HCT116 (cell line): ENCODE measurements around the gene FTSJ3. TPM values are rescaled to one million over a fixed set of nuclear protein-coding genes. Genes with fewer than 3 reads are reported as not detected.

Experiments
- ATAC-seq: fragments of 200-7000 bp; cut with Tn5 transposase; 2 replicates; pipeline ENCODE4 v1.9.1; 2020; ENCODE audit warnings: mild to moderate bottlenecking, moderate library complexity
- BruUV-seq: library from RNA; stranded (reverse); fragments of 400-500 nt; replicated peaks from 2 replicates; lab custom pipeline; 2021; lab: Mats Ljungman, UMichigan
- CTCF ChIA-PET: fragments of 300-600 bp; sonication (Branson Sonifier 250); formaldehyde crosslinking; loops from one replicate; lab custom pipeline; 2021; ENCODE audit warnings: antibody characterized with exemption; lab: Charles Lee
- POLR2A ChIA-PET: fragments of 300-600, 350-600 bp; sonication (Branson Sonifier 250); formaldehyde crosslinking; loops from one replicate; lab custom pipeline; 2021; ENCODE audit warnings: antibody characterized with exemption; lab: Charles Lee
- RAD21 ChIA-PET, 2 experiments: fragments of 300-600 bp; sonication (Branson Sonifier 250); formaldehyde crosslinking; loops; one replicate each; lab custom pipeline; 2023; ENCODE audit warnings: low total read pairs in 2 of 2; ENCODE audit not compliant: uncharacterized antibody in 2 of 2, unreplicated experiment in 2 of 2, low non-redundant PET in 1 of 2; lab: Charles Lee
- DNase-seq: peaks from one replicate; pipeline ENCODE4 v3.0.0-alpha.2; 2010; ENCODE audit warnings: low read depth, low spot score
- H2AFZ ChIP-seq: fragments of 200-600 bp; shearing (Covaris generic), sonication (generic); 2 replicates; pipeline ENCODE4 v1.6.1; 2017; ENCODE audit warnings: low read depth, mixed run types, mixed read lengths, antibody characterized with exemption, low read length; ENCODE audit not compliant: poor library complexity, severe bottlenecking
- H3K27ac ChIP-seq: 2 replicates; pipeline ENCODE4 v1.5.1; 2012; ENCODE audit warnings: low read depth, low read length
- H3K27me3 ChIP-seq: fragments of 200-600 bp; sonication (generic); 2 replicates; pipeline ENCODE4 v1.6.1; 2016; ENCODE audit warnings: mixed run types, low read length, mixed read lengths; ENCODE audit not compliant: insufficient read depth
- H3K36me3 ChIP-seq, 2 experiments: fragments of 200-500 bp in 1 of 2; fragments of 200-600 bp in 1 of 2; sonication (Bioruptor generic) in 1 of 2; sonication (generic) in 1 of 2; 2 replicates each; pipeline versions ENCODE4 v1.5.1 to v1.6.1; 2014 to 2016; ENCODE audit warnings: low read length in 2 of 2, inconsistent platforms in 1 of 2, mixed read lengths in 1 of 2, mixed run types in 1 of 2; ENCODE audit not compliant: insufficient read depth in 2 of 2, control insufficient read depth in 1 of 2
- H3K4me1 ChIP-seq, 2 experiments: fragments of 200-600 bp in 1 of 2; sonication (generic) in 1 of 2; 2 replicates each; pipeline versions ENCODE4 v1.5.1 to v1.6.1; 2012 to 2017; ENCODE audit warnings: low read length in 2 of 2, inconsistent platforms in 1 of 2, mild to moderate bottlenecking in 1 of 2, mixed read lengths in 1 of 2, mixed run types in 1 of 2, moderate library complexity in 1 of 2; ENCODE audit not compliant: insufficient read depth in 2 of 2, control insufficient read depth in 1 of 2
- H3K4me2 ChIP-seq: fragments of 200-600 bp; sonication (generic); 2 replicates; pipeline ENCODE4 v1.6.1; 2017; ENCODE audit warnings: mixed run types, low read length, mixed read lengths
- H3K4me3 ChIP-seq, 2 experiments: fragments of 200-600 bp in 1 of 2; sonication (generic) in 1 of 2; replicated peaks in 1 of 2; 2 replicates each; pipeline ENCODE4 v1.5.1; 2011 to 2016; ENCODE audit warnings: low read length in 2 of 2, control low read depth in 1 of 2, low read depth in 1 of 2, mild to moderate bottlenecking in 1 of 2, mixed read lengths in 1 of 2, mixed run types in 1 of 2
- H3K79me2 ChIP-seq: fragments of 200-600 bp; sonication (generic); 2 replicates; pipeline ENCODE4 v1.6.1; 2017; ENCODE audit warnings: mild to moderate bottlenecking, mixed run types, low read length, moderate library complexity, mixed read lengths; ENCODE audit not compliant: insufficient read depth
- H3K9ac ChIP-seq: fragments of 200-600 bp; sonication (generic); 2 replicates; pipeline ENCODE4 v1.6.1; 2016; ENCODE audit warnings: low read length, mixed read lengths
- H3K9me2 ChIP-seq: fragments of 200-600 bp; sonication (generic), shearing (Covaris generic); 2 replicates; pipeline ENCODE4 v1.6.1; 2017; ENCODE audit warnings: mixed run types, mild to moderate bottlenecking, moderate library complexity; ENCODE audit not compliant: insufficient read depth
- H3K9me3 ChIP-seq, 2 experiments: fragments of 200-500 bp in 1 of 2; fragments of 200-600 bp in 1 of 2; sonication (Bioruptor generic) in 1 of 2; sonication (generic) in 1 of 2; 2 replicates each; pipeline ENCODE4 v1.6.1; 2014 to 2017; ENCODE audit warnings: low read length in 2 of 2, mixed read lengths in 2 of 2, inconsistent platforms in 1 of 2, low read depth in 1 of 2, mild to moderate bottlenecking in 1 of 2, mixed run types in 1 of 2, moderate library complexity in 1 of 2; ENCODE audit not compliant: control insufficient read depth in 1 of 2, insufficient read depth in 1 of 2
- H4K20me1 ChIP-seq: fragments of 200-600 bp; sonication (generic), shearing (Covaris generic); 2 replicates; pipeline ENCODE4 v1.6.1; 2017; ENCODE audit warnings: mixed run types, mild to moderate bottlenecking, moderate library complexity; ENCODE audit not compliant: insufficient read depth
- ATF3 ChIP-seq: IDR thresholded peaks from 2 replicates; pipeline ENCODE4 v1.6.1; 2012
- CBX3 ChIP-seq: IDR thresholded peaks from 2 replicates; pipeline ENCODE4 v1.6.1; 2012; ENCODE audit warnings: low read depth
- EGR1 ChIP-seq: IDR thresholded peaks from 2 replicates; pipeline ENCODE4 v1.6.1; 2012; ENCODE audit warnings: low read depth
- ELF1 ChIP-seq: IDR thresholded peaks from 2 replicates; pipeline ENCODE4 v1.6.1; 2012; ENCODE audit warnings: low read depth, borderline replicate concordance
- EZH2 ChIP-seq: fragments of 200-600 bp; sonication (generic); IDR thresholded peaks from 2 replicates; pipeline ENCODE4 v1.6.1; 2017; ENCODE audit warnings: antibody characterized with exemption, mixed run types
- EZH2phosphoT487 ChIP-seq: fragments of 200-600 bp; IDR thresholded peaks from 2 replicates; pipeline ENCODE4 v1.6.1; 2018; ENCODE audit warnings: antibody characterized with exemption, borderline replicate concordance
- JUND ChIP-seq: IDR thresholded peaks from 2 replicates; pipeline ENCODE4 v1.6.1; 2012
- MAX ChIP-seq: IDR thresholded peaks from 2 replicates; pipeline ENCODE4 v1.6.1; 2012
- POLR2A ChIP-seq: IDR thresholded peaks from 2 replicates; pipeline ENCODE4 v1.7.0; 2011; ENCODE audit warnings: borderline replicate concordance; ENCODE audit not compliant: insufficient read depth, insufficient read length; ENCODE audit errors: extremely low read depth
- POLR2AphosphoS5 ChIP-seq: IDR thresholded peaks from 2 replicates; pipeline ENCODE4 v1.6.1; 2011; ENCODE audit warnings: mild to moderate bottlenecking, low read depth, low read length, moderate library complexity
- RAD21 ChIP-seq: IDR thresholded peaks from 2 replicates; pipeline ENCODE4 v1.6.1; 2012; ENCODE audit warnings: low read depth, mild to moderate bottlenecking
- SIN3A ChIP-seq: IDR thresholded peaks from 2 replicates; pipeline ENCODE4 v1.6.1; 2012; ENCODE audit warnings: low read depth
- SRF ChIP-seq: IDR thresholded peaks from 2 replicates; pipeline ENCODE4 v1.6.1; 2012; ENCODE audit warnings: low read depth
- TCF7L2 ChIP-seq: IDR thresholded peaks from 2 replicates; pipeline ENCODE4 v1.7.0; 2011; ENCODE audit warnings: borderline replicate concordance, inconsistent platforms; ENCODE audit not compliant: insufficient read depth, insufficient read length; ENCODE audit errors: extremely low read depth
- YY1 ChIP-seq: IDR thresholded peaks from 2 replicates; pipeline ENCODE4 v1.6.1; 2011; ENCODE audit warnings: low read length, low read depth, moderate library complexity, mild to moderate bottlenecking; ENCODE audit not compliant: insufficient replicate concordance; ENCODE audit errors: extremely low read depth
- ZNF274 ChIP-seq: fragments of 200-500 bp; sonication (Bioruptor generic); IDR thresholded peaks from 2 replicates; pipeline ENCODE4 v1.6.1; 2014; ENCODE audit warnings: mild to moderate bottlenecking, low read depth, low read length, inconsistent platforms
- intact Hi-C: fragments of 100-400 bp; cut with micrococcal nuclease; formaldehyde crosslinking; loops from 2 replicates; pipeline ENCODE4 v1.10.0; 2022
- total RNA-seq: library from RNA; stranded (reverse); gene quantifications from one replicate; pipeline ENCODE4 v1.2.1, GENCODE V29; 2021; ENCODE audit not compliant: unreplicated experiment

The FTSJ3 gene
- total RNA-seq, 1 experiment from 2014 or later: 70.9 TPM

GRCh38 chr17:63854709-63855108 is 27.2 kb upstream of the FTSJ3 start:
- H3K79me2 ChIP-seq: no peaks in the 10 kb centered on the region
- H3K9me2 ChIP-seq: no peaks in the 10 kb centered on the region
- intact Hi-C loops: no loop called here
- ATAC-seq (no peak), DNase-seq (no peak)
- H3K27me3 ChIP-seq: no peaks in the 10 kb centered on the region
- no peak for TF ChIP-seq SRF
- TF ChIP-seq EGR1: no peak
- TF ChIP-seq ELF1: no peak
- TF ChIP-seq TCF7L2: no peak
- no peak for TF ChIP-seq YY1
- no peak for TF ChIP-seq MAX
- ChIA-PET CTCF (interaction anchor here (0.9 to 1.3 kb wide), 3 partner anchors 10 to 12 kb away, joined by 3 to 5 read pairs (median 4); no protein-coding TSS in a partner anchor), POLR2A (no interaction called here), RAD21 (no interaction called here)
- H3K4me2 ChIP-seq: no peak overlapping the region
- H2AFZ ChIP-seq: no peak overlapping the region
- no peaks in the 10 kb centered on the region for H3K9me3 ChIP-seq
- H3K27ac ChIP-seq: no peak overlapping the region
- no peak overlapping the region for H3K9ac ChIP-seq
- no TSS peak for BruUV-seq
- no peaks in the 10 kb centered on the region for H3K36me3 ChIP-seq
- peaks cover under 1 to 6% of the 10 kb centered on the region in 2 experiments; a peak in 3 of 4 replicates for H3K4me1 ChIP-seq
- H4K20me1 ChIP-seq: no peaks in the 10 kb centered on the region
- H3K4me3 ChIP-seq: no peak overlapping the region

GRCh38 chr17:63853260-63853659 is 25.8 kb upstream of the FTSJ3 start:
- no peak overlapping the region for H2AFZ ChIP-seq
- no TSS peak for BruUV-seq
- no peak overlapping the region for H3K4me2 ChIP-seq
- no peaks in the 10 kb centered on the region for H3K36me3 ChIP-seq
- H3K9me3 ChIP-seq: peaks cover 0 to under 1% of the 10 kb centered on the region in 2 experiments; a peak in 1 of 4 replicates
- ATAC-seq: no peak
- TF ChIP-seq POLR2A (no peak), RAD21 (no peak), EZH2phosphoT487 (no peak), MAX (no peak), JUND (no peak), TCF7L2 (no peak), SIN3A (no peak), CBX3 (no peak), ZNF274 (no peak), ATF3 (no peak), EZH2 (no peak), YY1 (no peak), POLR2AphosphoS5 (no peak)
- RAD21 ChIA-PET: no interaction called here
- no peaks in the 10 kb centered on the region for H4K20me1 ChIP-seq
- intact Hi-C loops: no loop called here
- no peak for DNase-seq
- H3K4me1 ChIP-seq: peaks cover 7 to 20% of the 10 kb centered on the region in 2 experiments; a peak in 3 of 4 replicates
- POLR2A ChIA-PET: no interaction called here
- H3K9ac ChIP-seq: no peak overlapping the region
- no peaks in the 10 kb centered on the region for H3K79me2 ChIP-seq
- no peaks in the 10 kb centered on the region for H3K9me2 ChIP-seq
- H3K4me3 ChIP-seq: no peak overlapping the region
- H3K27ac ChIP-seq: no peak overlapping the region
- CTCF ChIA-PET: interaction anchor here (1.1 kb wide), 1 partner anchor 13 kb away, joined by 4 read pairs; no protein-coding TSS in a partner anchor
- H3K27me3 ChIP-seq: no peaks in the 10 kb centered on the region
